Measurements from ENCODE around the gene KCNMA1.
"Not testable (repeated sequence)": the region's sequence is repeated elsewhere in the genome, so short reads cannot be mapped to it uniquely, and the experiment has no call there.

Gene KCNMA1

DNA sequence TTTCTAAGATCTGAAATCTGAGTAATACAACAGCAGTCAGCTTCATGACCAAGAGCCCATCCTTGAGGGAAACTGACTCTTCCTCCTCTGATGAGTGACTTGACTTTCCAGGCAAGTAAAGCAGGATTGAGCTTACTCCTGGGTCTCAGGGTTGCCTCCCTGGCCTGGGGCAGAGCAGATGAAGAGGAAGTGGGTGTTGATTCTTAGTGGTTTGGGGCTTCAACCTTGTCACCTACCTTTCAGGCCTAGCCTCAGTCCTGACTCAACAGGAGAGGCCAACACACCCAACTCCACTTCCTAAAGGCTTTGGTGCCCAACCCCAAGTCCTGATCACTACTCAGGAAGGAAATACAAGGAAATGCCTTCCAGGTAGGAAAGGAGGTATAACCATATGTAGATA is 54.1 kb downstream of the KCNMA1 start:
- no peak for DNase-seq (ENCODE audit: low read depth in 2 of 2)

- DNase-seq (ENCODE audit: low read depth in 2 of 2), result no peak
Observed at GRCh38 chr10:77582710-77583115, 54.9 kb downstream of the KCNMA1 start.

- DNase-seq (ENCODE audit: low read depth in 2 of 2), result no peak
Observed at GRCh38 chr10:77581738-77582137, 55.9 kb downstream of the KCNMA1 start.

DNA sequence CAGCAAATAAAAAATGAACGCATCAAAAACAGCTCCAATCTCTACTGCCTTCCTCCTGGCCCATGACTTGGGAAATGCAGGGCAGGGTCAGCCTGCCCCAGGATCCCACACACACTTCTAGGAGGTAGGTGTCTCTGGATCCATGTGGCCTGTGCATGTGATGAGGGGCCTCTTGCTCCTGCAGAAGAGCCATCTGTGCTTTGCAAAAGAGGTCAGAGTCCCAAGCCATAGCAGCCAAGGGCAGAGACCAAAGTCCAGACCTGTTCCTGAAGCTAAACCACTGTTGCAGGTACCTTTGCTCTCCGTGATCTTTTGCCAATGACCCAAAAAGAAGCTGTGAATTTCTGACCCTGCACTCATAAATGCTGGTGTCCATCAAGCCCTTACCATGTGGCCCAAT is 57.1 kb downstream of the KCNMA1 start:
- DNase-seq (ENCODE audit: low read depth in 2 of 2), result no peak

- DNase-seq (ENCODE audit: low read depth in 2 of 2), result no peak
Observed at GRCh38 chr10:77578583-77579227, 58.9 kb downstream of the KCNMA1 start.

DNA sequence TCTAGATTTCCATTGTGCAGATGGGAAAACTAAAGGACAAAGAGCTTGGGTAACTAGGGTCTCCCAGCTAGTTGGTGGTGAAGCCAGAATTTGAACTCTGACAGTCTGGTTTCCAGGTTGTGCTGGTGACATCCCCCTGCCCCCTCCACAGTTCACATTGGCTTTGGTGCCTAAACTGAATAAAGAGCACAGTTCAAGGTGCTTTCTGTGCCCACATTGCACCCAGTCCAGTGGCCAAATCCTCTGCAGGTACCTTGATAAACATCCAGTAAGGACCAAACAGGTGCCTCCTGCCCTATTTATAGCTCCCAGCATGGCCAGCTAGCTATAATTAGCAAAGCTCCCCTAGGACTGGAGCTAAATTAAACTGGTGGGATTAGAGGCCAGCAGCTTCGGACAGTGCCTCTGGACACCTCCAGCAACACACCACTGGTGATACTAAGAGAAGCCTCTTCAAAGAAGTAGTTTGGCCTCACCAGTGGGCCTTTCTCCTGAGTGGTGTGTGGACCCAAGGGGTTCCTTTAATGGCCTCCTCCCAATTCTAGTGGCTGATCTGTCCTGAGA is 59.9 kb downstream of the KCNMA1 start:
- DNase-seq (ENCODE audit: low read depth in 2 of 2), result no peak

DNA sequence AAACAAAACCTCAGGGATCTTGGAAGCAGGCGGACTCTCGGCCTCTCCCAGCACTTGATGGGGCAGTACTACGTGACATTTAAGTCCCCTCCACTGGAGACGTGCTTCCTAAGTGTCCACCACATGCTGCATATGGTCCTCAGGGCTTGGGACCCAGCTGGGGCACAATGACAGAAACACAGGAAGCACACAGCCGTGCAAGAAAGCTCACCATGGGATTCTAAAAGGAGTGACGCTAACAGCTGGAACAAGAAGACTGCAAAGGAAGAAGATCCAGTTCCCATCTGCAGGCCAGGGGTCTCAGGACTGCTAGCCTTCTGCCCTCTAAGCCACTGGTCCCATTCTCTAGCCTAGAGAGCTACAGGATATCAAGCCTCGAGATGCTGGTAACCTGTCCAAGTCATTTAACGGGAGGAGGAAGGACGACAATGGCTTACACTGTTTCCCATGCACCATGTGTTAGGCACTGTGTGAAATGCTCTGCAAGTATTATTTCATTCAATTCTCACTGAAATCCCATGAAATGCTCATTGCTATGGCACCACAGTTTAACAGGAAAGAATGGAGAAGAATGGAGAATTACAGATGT is 61.1 kb downstream of the KCNMA1 start:
- no peak for DNase-seq (ENCODE audit: low read depth in 2 of 2)

GRCh38 chr10:77576007-77576367 is 61.6 kb downstream of the KCNMA1 start:
- no peak for DNase-seq (ENCODE audit: low read depth in 2 of 2)

DNA sequence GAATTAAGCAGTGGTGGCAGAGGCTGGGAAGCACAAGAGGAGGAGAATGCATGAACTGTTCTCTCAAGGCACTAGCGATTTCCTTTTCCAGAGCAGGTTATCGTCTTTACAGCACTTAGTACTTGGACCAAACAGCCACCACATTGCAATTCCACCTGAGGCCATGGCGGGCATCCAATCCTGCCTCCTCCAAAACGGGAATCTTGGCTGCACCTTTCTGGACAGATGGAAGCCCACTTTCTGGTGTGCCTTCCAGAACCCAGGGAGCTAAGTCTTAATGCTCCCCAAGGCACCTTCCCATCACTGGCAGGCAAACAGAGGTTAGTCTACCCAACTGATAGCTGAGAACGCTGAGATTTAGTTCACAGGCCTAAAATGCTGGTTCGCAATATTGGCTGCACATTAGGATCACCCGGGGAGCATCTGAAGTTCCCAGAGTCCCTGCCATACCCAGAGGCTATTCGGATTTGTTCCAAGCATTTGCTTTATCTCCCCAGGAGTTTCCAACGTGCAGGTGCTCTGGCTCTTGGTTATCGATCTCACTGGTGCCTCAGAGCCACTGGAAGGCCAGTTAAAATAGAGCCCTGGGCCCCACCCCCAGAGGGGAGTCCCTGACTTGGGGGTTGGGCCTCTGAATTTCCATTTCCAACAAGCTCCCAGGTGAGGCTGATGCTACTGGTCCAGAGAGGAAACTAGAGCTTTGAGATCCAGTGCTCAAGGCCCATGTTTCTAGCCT is 62.2 kb downstream of the KCNMA1 start:
- no peak for DNase-seq (ENCODE audit: low read depth in 2 of 2)

GRCh38 chr10:77574438-77574837 is 63.2 kb downstream of the KCNMA1 start:
- no peak for DNase-seq (ENCODE audit: low read depth in 2 of 2)

GRCh38 chr10:77572520-77572919 is 65.1 kb downstream of the KCNMA1 start:
- not testable (repeated sequence) for DNase-seq (ENCODE audit: low read depth in 2 of 2)

DNA sequence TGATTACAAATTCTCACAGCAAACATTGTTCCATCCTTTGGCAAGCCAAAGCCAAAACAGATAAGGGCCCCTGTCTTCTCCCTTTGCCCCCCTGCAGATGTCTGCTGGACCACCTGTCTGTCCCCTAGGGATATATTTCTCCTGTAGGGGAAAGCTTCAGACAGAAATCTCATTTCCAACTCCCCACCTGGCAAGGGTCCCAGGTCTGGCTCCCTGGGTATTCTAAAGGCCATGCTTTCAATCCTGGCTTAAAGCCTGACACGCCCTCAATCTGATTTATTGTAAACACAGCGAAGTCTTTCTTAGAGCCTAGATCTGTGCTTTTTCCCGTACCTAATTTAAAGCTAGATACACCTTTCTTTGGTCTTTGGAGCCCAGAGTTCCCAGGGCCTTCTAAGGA is 66.1 kb downstream of the KCNMA1 start:
- DNase-seq (ENCODE audit: low read depth in 2 of 2), result no peak

DNA sequence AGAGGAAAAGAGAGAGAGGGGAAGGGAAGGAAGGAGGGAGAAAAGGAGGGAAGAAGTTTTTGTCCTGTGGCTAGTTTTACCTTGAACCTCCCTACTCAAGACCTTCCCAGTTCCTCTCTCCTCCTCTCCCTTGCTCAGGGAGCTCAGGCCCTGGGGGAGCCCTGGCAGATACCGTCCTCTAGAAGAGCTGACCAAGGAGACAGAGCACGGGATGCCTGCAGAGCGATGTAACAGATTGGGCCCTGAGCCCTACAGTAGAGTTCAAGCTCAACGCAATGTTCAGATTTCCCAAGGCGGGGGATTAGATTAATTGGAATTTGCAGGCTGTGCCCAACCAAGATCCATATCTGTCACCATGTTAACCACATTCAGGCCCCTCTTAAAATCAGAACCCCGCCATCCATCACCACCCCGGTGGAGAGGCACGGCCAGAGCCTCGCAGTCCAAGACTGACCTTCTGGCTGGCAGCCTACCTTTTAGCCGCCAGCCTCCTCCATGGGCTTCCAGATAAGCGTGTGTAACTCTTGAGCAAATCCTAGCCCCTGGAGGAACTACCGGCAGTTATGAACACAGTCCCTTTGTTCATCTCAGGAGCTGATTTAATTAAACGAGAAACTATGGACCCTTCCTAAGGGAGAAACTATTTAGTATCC is 70.6 kb downstream of the KCNMA1 start:
- no peak for DNase-seq (ENCODE audit: low read depth in 2 of 2)

DNA sequence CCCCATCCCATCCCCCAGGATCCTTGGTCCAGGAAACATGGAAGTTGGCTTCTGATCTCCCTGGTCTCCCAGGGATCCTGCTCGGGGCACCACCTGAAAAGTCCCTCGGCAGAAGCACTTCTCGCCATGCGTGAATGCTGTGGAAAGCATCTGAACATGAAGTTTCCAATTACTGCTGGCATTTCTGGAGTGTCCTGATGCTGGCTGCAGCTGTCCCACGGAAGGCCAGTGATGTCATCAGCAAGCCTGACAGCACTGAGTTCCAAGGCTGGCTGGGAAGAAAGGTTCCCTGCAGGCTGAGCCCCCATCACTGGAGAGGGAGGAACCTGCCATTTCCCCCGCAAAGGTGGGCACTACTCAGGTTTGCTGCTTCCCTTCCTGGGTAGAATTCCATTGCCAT is 71.4 kb downstream of the KCNMA1 start:
- no peak for DNase-seq (ENCODE audit: low read depth in 2 of 2)

DNA sequence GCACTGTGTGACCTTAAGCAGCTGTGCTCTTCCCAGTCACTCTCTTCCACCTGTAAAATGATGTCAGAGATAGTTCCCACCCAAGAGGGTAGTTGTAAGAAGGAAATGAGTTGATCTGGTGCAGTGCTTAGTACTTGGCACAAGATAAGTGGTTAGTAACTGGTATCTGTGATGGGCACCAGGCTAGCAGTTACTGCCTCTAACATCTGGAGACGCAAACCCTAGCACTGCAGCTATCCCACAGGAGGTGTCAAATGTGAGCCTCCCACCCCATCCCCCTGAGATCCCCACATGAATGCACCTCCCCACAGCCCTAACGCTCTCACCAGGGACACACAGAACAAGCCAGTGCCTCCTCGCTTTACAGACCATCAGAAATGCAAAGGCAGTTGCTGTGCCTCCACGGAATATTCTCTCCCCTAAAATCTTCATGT is 72.0 kb downstream of the KCNMA1 start:
- no peak for DNase-seq (ENCODE audit: low read depth in 2 of 2)

DNA sequence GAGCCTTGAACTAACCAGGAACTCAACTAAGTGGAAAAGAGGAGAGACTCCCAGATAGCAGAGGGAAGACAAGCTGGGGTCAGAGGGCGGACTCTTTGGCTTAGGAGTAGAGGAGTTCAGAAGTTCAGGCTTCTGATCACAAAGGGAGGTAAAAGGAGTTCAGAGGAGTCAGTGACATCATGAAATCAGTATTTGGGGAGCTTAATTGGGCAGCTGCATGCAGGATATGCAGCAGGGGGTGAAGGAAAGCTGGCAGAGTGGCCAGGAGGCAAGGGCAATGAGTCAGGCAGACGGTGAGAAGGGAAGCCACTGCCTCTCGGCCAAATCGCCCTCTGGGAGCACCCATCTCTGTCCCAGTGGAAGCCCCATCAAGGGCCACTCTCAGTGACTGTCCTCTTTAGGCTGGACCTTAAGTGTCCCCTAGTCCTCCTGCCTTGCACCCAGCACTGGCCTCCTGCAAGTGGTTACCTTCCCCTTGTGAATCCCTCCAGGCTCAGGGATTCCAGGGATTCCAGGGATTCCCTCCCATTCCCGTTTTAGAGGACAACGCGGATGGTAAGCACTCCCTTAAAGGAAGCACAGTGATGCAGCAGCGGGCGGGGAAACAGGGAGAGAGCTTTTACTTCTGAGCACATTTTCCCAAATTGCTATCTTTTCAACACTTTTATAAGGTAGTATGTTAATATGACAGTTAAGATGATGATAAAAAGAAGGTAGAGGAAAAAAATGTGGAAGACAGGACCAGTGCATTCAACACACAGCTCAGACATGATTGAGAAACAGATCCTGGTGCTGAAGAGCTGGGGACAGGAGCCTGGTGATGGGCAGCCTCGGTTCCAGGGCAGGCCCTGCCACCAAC is 72.6 kb downstream of the KCNMA1 start:
- DNase-seq (ENCODE audit: low read depth in 2 of 2), result no peak

- DNase-seq (ENCODE audit: low read depth in 2 of 2), result no peak
Observed at GRCh38 chr10:77563638-77564270, 73.9 kb downstream of the KCNMA1 start.

DNA sequence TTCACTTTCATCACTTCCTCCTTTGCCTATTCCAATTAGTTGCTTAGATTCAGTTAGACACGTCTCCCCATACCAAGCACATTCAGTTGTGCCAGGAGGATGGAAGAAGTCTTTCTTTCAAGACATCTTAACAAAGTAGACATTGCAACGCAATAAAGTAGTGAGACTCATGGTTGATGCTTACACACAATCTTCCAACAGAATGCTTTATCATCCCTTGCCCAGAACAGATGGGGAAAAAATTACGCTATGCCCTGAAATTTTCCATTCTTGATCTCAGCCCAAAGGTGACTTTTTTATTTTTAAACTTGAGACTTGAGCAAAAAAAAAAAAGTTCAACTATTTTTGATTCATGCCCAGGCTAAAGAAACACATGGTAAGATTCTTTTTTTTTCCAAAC is 74.9 kb downstream of the KCNMA1 start:
- no peak for DNase-seq (ENCODE audit: low read depth in 2 of 2)

GRCh38 chr10:77561991-77562390 is 75.6 kb downstream of the KCNMA1 start:
- DNase-seq (ENCODE audit: low read depth in 2 of 2), result no peak

- no peak for DNase-seq (ENCODE audit: low read depth in 2 of 2)
Observed at GRCh38 chr10:77560471-77560870, 77.1 kb downstream of the KCNMA1 start.

DNA sequence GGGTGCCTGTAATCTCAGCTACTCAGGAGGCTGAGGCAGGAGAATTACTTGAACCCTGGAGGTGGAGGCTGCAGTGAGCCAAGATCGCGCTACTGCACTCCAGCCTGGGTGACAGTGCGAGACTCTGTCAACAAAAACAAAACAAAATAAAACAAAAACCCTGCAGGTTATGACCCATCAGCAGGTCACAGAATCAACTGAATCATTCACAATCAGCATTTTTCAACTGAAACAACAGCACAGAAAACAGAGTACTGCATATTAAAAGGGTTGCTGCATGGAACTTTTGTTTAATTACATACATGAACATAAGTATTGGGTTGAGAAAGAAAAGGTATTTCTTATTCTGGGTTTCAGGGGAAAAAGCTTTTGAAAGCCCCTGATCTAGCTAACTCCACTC is 77.6 kb downstream of the KCNMA1 start:
- no peak for DNase-seq (ENCODE audit: low read depth in 2 of 2)

Data from stimulated activated CD4-positive, alpha-beta T cell treated with anti-CD3 and anti-CD28 coated beads, Interleukin-1b, Interleukin-23, amount 100 ng/mL, for 1 hour (primary cell).